ENCODE measurements around the gene GRAPL. TPM values are rescaled to one million over a fixed set of nuclear protein-coding genes. Genes with fewer than 3 reads are reported as not detected.
A peak's percentile ranks its signal among the peaks of the same experiment; 100 is the strongest.
"Not testable (repeated sequence)": the region's sequence is repeated elsewhere in the genome, so short reads cannot be mapped to it uniquely, and the experiment has no call there.

The GRAPL gene
- total RNA-seq, 4 donors from 2014 or later = 1.3 to 3.6 (median 2.1) TPM; not detected in 1

DNA sequence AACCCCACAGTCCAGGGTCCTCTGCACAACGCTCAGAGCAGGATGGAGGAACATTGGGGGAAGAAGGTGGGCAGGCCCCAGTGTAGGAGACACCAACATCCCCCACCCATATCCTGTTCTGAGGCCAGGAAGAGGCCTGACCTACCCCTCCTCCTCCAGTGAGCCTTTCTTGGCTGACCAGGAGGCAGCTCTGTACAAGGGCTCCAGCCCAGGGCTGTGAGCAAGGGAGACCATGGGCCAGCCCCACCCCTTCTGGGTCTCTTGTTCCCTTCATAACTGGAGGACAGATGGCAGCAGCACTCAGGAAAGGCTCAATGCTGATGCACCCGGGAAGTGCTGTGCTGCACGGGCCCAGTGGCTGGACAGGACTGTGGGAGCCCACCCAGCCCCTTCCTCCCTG, 47.0 kb downstream of the GRAPL start:
- H3K27me3 ChIP-seq; H3K36me3 ChIP-seq; H3K4me3 ChIP-seq; H3K9me3 ChIP-seq; H3K4me1 ChIP-seq; H3K27ac ChIP-seq; DNase-seq (ENCODE audit: low spot score in 2 of 2): not testable (repeated sequence)
- no CpG with 5 or more reads among the region's 3 CpGs for WGBS, 2 donors

DNA sequence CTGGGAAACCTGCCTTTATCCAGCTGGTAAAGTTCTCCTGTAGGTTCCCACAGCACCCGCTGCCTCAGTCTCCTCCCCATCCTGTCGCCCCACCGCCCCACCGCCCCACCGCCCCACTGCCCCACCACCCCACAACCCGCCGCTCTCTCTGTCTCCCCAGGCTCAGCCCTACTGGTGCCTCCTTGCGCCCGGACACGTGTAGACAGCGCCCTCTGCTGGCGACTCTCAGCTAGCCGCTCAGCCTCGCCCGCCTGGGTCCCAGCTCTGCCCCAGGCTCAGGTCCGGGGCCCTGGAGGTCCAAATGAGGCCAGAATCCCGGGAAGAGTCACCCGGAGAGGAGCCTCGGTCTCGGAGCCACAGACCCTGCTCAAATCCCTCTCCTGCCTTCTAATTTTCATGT, 48.0 kb downstream of the GRAPL start:
- H3K9me3 ChIP-seq; DNase-seq (ENCODE audit: low spot score in 2 of 2); H3K36me3 ChIP-seq; H3K4me1 ChIP-seq; H3K4me3 ChIP-seq; H3K27ac ChIP-seq; H3K27me3 ChIP-seq: not testable (repeated sequence)
- no CpG with 5 or more reads among the region's 20 CpGs for WGBS, 2 donors

GRCh38 chr17:19181040-19181875, 53.9 kb downstream of the GRAPL start:
- not testable (repeated sequence) for H3K36me3 ChIP-seq; H3K4me1 ChIP-seq; DNase-seq (ENCODE audit: low spot score in 2 of 2); H3K4me3 ChIP-seq; H3K27me3 ChIP-seq; H3K27ac ChIP-seq; H3K9me3 ChIP-seq
- no CpG with 5 or more reads among the region's 33 CpGs for WGBS, 2 donors

DNA sequence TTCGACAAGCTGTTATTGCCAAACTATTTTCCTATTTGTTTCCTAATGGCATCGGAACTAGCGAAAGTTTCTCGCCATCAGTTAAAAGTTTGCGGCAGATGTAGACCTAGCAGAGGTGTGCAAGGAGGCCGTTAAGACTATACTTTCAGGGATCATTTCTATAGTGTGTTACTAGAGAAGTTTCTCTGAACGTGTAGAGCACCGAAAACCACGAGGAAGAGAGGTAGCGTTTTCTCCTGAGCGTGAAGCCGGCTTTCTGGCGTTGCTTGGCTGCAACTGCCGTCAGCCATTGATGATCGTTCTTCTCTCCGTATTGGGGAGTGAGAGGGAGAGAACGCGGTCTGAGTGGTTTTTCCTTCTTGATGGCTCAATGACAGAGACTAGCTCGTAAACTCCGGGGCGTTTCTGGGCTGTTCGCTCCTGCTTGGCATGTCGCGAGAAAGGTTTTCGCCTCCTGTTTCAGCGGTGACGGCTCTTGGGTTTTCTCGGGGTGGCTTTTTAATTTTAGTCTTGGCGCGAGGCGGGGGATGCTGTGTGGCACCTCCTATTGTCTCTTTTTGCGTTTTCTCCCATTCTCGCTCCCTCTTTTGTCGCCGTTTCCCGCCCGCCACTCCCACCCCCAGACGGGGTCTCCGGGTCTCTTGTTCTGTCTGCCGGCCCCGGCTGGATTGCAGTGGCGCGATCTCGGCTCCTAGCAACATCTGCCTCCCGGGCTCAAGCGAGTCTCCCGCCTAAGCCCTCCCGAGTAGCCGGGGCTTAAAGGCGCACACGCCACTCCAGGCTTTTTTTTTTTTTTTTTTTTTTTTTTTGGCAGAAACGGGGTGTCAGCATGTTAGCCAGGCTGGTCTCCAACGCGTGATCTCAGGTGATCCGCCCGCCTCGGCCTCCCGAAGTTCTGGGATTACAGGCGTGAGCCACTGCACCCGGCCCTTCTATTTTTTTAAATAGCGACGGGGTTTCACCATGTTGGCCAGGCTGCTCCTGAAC, 60.8 kb downstream of the GRAPL start:
- 0% methylated on average over 6 to 13 of the region's 62 CpGs for WGBS, 2 donors
- not testable (repeated sequence) for H3K4me1 ChIP-seq; H3K36me3 ChIP-seq; H3K9me3 ChIP-seq; H3K4me3 ChIP-seq; H3K27me3 ChIP-seq; DNase-seq (ENCODE audit: low spot score in 2 of 2)
- peak in 1 of 2 donors; percentile 98 for TF ChIP-seq EP300 (IDR thresholded peaks at IDR 0.05)
- H3K27ac ChIP-seq = peak overlapping the region in 1 of 4 donors; percentile 64

- H3K4me3 ChIP-seq; DNase-seq (ENCODE audit: low spot score in 2 of 2); H3K4me1 ChIP-seq; H3K9me3 ChIP-seq; H3K36me3 ChIP-seq; H3K27me3 ChIP-seq; H3K27ac ChIP-seq: not testable (repeated sequence)
- WGBS, 2 donors = no CpG with 5 or more reads among the region's 39 CpGs
These were observed 61.7 kb downstream of the GRAPL start for GRCh38 chr17:19188870-19189708.

GRCh38 chr17:19189781-19190405, 62.5 kb downstream of the GRAPL start:
- H3K9me3 ChIP-seq; H3K4me3 ChIP-seq; DNase-seq (ENCODE audit: low spot score in 2 of 2); H3K27ac ChIP-seq; H3K27me3 ChIP-seq; H3K36me3 ChIP-seq; H3K4me1 ChIP-seq: not testable (repeated sequence)
- no CpG with 5 or more reads among the region's 36 CpGs for WGBS, 2 donors

DNA sequence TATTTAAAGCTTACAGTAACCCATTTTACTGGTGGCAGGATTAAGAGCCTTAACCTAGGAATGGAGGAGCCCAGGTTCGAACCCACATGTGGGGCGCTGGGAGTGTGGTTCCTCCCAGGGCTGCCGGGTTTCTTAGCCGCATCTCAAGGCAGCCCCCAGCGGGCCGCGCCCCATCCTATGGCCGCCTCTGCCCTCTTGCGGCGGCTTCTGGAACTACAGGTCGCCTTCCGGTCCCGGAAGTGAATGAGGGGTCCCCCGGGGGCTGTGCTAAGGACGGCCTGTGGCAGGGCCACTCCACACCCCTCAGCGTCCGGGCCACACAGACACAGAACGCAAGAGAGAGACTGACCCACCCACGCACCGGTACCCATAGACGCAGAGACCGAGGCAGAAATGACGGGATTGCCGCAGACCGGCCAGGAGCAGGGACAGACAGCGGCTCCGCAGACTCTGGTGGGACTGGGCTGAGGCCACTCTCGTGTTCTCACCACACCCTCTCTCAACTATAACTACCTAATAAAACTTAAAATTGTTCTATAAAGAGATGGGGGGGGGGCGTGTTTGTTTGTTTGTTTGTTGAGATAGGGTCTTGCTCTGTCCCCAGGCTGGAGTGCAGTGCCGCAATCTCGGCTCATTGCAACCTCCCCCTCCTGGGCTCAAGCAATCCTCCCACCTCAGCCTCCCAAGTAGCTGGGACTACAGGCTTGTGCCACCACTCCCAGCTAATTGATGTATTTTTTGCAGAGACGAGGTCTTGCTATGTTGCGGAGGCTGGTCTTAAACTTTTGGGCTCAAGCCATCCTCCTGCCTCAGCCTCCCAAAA, 69.2 kb downstream of the GRAPL start:
- no CpG with 5 or more reads among the region's 33 CpGs for WGBS, 2 donors
- not testable (repeated sequence) for H3K4me1 ChIP-seq, H3K36me3 ChIP-seq, H3K9me3 ChIP-seq, H3K27me3 ChIP-seq
- TF ChIP-seq, protein P1, sequence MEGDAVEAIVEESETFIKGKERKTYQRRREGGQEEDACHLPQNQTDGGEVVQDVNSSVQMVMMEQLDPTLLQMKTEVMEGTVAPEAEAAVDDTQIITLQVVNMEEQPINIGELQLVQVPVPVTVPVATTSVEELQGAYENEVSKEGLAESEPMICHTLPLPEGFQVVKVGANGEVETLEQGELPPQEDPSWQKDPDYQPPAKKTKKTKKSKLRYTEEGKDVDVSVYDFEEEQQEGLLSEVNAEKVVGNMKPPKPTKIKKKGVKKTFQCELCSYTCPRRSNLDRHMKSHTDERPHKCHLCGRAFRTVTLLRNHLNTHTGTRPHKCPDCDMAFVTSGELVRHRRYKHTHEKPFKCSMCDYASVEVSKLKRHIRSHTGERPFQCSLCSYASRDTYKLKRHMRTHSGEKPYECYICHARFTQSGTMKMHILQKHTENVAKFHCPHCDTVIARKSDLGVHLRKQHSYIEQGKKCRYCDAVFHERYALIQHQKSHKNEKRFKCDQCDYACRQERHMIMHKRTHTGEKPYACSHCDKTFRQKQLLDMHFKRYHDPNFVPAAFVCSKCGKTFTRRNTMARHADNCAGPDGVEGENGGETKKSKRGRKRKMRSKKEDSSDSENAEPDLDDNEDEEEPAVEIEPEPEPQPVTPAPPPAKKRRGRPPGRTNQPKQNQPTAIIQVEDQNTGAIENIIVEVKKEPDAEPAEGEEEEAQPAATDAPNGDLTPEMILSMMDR (IDR thresholded peaks at IDR 0.05) = peak in 1 of 5 experiments; percentile 11
- DNase-seq (ENCODE audit: low spot score in 2 of 2) = peak in 1 of 2 donors; percentile 10
- Histone ChIP-seq H3K4me3 (peak overlapping the region in 2 of 4 donors; percentile 39 to 43), H3K27ac (peak overlapping the region in 1 of 4 donors; percentile 67)

DNA sequence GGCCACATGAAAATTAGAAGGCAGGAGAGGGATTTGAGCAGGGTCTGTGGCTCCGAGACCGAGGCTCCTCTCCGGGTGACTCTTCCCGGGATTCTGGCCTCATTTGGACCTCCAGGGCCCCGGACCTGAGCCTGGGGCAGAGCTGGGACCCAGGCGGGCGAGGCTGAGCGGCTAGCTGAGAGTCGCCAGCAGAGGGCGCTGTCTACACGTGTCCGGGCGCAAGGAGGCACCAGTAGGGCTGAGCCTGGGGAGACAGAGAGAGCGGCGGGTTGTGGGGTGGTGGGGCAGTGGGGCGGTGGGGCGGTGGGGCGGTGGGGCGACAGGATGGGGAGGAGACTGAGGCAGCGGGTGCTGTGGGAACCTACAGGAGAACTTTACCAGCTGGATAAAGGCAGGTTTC, 75.1 kb downstream of the GRAPL start:
- H3K27ac ChIP-seq; H3K27me3 ChIP-seq; H3K36me3 ChIP-seq; H3K4me1 ChIP-seq; H3K9me3 ChIP-seq; DNase-seq (ENCODE audit: low spot score in 2 of 2); H3K4me3 ChIP-seq: not testable (repeated sequence)
- no CpG with 5 or more reads among the region's 20 CpGs for WGBS, 2 donors

GRCh38 chr17:19203429-19203828, 76.0 kb downstream of the GRAPL start:
- no CpG with 5 or more reads among the region's 3 CpGs for WGBS, 2 donors
- not testable (repeated sequence) for DNase-seq (ENCODE audit: low spot score in 2 of 2); H3K27me3 ChIP-seq; H3K36me3 ChIP-seq; H3K9me3 ChIP-seq; H3K27ac ChIP-seq; H3K4me3 ChIP-seq; H3K4me1 ChIP-seq
